Measurements from ENCODE around the gene TMEM88.

GRCh38 chr17:7878234-7878633 is 23.4 kb downstream of the TMEM88 start:
- TF ChIP-seq POLR2AphosphoS5 (IDR thresholded peaks at IDR 0.05; ENCODE audit: insufficient read depth in 1 of 2, low read depth in 1 of 2) (no peak), CTCF (IDR thresholded peaks at IDR 0.05) (no peak)
